ENCODE data around the gene SH2D4B.

SH2D4B gene

DNA sequence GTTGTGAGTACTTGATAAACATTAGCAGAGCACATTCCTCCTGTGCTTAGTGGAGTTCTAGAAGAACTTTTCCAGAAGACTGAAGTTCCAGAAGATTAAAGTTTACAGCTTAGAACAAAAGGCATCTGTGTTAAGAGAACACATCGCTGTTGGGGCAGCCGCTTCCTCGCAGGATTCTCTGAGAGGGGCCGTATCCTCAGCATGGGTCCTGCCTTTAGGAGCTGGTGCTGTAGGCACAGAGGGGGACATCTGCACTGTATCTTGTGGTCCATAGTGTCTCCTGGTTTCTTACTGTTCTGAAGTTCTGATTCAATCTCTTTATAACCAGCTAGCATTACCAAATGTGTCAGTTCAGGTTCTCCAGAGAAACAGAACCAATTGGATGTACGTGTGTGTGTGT lies 16.3 kb downstream of the SH2D4B start:
- no peak for DNase-seq (ENCODE audit: low spot score)
- in situ Hi-C loops (cut with MboI; ENCODE audit: low pct_unique_long_range_greater_than_20kb, low sequenced_read_pairs, unreplicated experiment), result no loop called here
- TF ChIP-seq, protein P1, sequence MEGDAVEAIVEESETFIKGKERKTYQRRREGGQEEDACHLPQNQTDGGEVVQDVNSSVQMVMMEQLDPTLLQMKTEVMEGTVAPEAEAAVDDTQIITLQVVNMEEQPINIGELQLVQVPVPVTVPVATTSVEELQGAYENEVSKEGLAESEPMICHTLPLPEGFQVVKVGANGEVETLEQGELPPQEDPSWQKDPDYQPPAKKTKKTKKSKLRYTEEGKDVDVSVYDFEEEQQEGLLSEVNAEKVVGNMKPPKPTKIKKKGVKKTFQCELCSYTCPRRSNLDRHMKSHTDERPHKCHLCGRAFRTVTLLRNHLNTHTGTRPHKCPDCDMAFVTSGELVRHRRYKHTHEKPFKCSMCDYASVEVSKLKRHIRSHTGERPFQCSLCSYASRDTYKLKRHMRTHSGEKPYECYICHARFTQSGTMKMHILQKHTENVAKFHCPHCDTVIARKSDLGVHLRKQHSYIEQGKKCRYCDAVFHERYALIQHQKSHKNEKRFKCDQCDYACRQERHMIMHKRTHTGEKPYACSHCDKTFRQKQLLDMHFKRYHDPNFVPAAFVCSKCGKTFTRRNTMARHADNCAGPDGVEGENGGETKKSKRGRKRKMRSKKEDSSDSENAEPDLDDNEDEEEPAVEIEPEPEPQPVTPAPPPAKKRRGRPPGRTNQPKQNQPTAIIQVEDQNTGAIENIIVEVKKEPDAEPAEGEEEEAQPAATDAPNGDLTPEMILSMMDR (IDR thresholded peaks at IDR 0.05; ENCODE audit: extremely low read depth, insufficient read depth, missing control alignments), result no peak

DNA sequence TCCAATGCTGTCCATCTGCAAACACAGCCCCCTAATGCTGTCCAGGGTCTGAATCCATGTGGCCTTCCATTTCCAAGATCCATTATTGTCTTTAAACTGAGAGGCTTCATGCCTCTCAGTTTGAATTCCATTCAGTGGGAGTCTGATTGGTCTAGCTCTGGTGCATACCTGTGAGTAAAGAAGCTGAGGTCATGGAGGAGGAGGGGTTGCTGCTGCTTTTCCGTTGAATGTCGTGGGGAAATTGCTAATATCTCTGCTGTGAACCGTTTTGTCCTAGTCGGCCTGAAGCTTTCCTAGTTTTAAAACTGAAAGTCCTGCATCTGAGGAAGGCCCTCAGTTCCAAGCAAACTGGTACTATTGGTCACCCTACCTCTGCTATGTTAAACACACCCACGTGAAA lies 17.7 kb downstream of the SH2D4B start:
- TF ChIP-seq, protein P1 (IDR thresholded peaks at IDR 0.05; ENCODE audit: extremely low read depth, insufficient read depth, missing control alignments), result no peak
- in situ Hi-C loops (cut with MboI; ENCODE audit: low pct_unique_long_range_greater_than_20kb, low sequenced_read_pairs, unreplicated experiment), result no loop called here
- DNase-seq (ENCODE audit: low spot score), result no peak

DNA sequence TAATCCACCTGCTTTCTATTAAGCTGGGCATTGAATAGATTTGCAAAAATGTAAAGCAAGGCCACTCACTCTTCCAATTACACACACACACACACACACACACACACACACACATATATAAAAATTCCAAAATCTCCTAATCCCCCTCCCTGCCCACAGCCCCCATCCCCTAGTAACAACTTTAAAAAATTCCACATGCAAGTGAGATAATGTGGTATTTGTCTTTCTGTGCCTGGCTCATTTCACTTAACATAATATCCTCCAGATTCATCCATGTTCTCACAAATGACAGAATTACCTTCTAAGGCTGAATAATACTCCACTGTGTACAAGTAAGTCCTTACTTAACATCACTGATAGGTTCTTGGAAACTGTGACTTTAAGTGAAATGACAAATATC lies 24.2 kb downstream of the SH2D4B start:
- DNase-seq (ENCODE audit: low spot score), result no peak
- in situ Hi-C loops (cut with MboI; ENCODE audit: low pct_unique_long_range_greater_than_20kb, low sequenced_read_pairs, unreplicated experiment), result no loop called here
- TF ChIP-seq, protein P1 (IDR thresholded peaks at IDR 0.05; ENCODE audit: extremely low read depth, insufficient read depth, missing control alignments), result no peak

DNA sequence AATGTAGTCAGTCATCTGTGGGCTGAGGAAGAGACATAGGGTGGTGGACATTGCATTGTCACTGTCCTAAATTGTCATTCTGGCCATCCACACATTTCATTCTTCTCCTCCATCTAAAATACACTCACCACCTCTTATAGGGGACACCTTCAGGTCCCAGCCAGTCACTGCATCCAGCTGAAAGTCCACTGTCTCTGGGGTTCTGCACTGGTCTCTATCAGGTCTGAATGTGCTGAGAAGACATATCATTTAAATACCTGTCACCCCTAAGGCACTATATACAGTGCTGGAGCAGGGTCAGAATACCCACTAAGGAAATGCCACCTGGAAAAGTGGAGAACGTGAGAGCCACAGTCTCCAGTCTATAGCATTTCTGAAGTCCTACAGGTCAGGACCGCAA lies 29.6 kb downstream of the SH2D4B start:
- TF ChIP-seq, protein P1 (IDR thresholded peaks at IDR 0.05; ENCODE audit: extremely low read depth, insufficient read depth, missing control alignments), result no peak
- in situ Hi-C loops (cut with MboI; ENCODE audit: low pct_unique_long_range_greater_than_20kb, low sequenced_read_pairs, unreplicated experiment), result no loop called here

DNA sequence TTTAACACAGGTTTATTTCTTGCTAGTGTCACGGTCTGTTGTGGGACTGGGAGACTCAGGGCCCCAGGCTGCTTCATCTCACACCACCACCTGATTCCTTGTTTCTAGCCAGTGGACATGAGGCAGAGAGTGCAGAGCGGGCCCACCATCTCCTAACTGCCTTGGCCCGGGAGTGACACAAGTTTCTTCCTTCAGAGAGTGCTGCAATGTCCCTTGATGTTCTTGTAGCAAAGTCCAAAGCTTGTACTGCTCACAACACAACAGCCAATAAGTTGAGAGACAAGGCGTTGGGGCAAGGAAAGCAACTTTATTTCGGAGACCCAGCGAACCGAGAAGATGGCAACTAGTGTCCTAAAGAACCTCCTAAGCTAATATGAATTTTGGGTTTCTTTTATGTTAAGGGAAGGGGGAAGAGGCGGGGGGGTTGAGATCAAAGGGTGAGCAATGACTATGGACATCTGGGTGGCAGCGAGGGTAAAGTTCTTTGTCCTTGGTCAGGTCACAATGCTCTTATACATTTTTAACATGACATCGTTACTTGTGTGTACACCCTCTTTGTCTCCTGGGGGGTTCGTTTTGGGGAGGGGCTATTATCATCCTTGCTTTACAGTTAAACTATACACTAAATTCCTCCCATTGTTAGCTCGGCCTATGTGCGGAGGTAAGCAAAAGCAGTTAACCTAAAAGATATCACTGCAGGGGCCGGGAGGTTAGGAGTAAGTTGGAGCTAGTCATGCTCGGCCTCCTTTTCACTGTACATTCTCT lies 31.6 kb downstream of the SH2D4B start:
- DNase-seq (ENCODE audit: low spot score), result no peak
- in situ Hi-C loops (cut with MboI; ENCODE audit: low pct_unique_long_range_greater_than_20kb, low sequenced_read_pairs, unreplicated experiment), result no loop called here
- TF ChIP-seq, protein P1 (IDR thresholded peaks at IDR 0.05; ENCODE audit: extremely low read depth, insufficient read depth, missing control alignments), result no peak

More for the DNA sequence above, 29.6 kb downstream of the SH2D4B start:
- DNase-seq (ENCODE audit: low spot score), result no peak

DNA sequence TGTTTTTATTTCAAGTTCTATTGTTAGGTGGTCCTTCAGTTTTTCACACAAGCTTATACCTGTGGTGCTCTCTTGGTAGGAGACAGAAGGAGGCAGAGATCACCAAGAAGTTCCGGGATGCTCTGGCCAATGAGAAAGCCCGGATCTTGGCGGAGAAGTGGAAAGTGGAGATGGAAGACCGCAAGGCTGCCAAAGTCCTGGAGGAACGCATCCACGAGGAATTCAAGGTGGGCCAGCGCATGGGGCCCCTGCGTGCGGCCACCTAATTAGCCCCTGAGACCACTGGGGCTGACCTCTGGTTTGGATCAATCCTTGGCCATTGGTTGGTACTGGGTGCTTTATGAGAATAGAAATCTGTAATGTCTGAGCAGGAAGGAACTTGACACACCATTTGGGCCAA lies 33.6 kb downstream of the SH2D4B start:
- TF ChIP-seq, protein P1 (IDR thresholded peaks at IDR 0.05; ENCODE audit: extremely low read depth, insufficient read depth, missing control alignments), result no peak
- in situ Hi-C loops (cut with MboI; ENCODE audit: low pct_unique_long_range_greater_than_20kb, low sequenced_read_pairs, unreplicated experiment), result no loop called here
- DNase-seq (ENCODE audit: low spot score), result no peak
